Keratinocyte (primary cell): Measurements from ENCODE around the gene TET1. TPM values are rescaled to one million over a fixed set of nuclear protein-coding genes. Genes with fewer than 3 reads are reported as not detected.

Experiments used
- DNase-seq: peaks from one replicate; pipeline ENCODE4 v3.0.0-alpha.2; 2011; ENCODE audit warnings: low read depth, missing footprints, low spot score
- FAIRE-seq: peaks from 2 replicates; lab custom pipeline; 2011; peaks lifted over from hg19 to GRCh38; lab: Jason Lieb, UNC
- H2AFZ ChIP-seq: 2 replicates; pipeline ENCODE4 v1.6.0; 2012; ENCODE audit warnings: low read length, control low read depth, inconsistent platforms; ENCODE audit not compliant: control insufficient read depth
- H3K27ac ChIP-seq: 2 replicates; pipeline ENCODE4 v1.5.1; 2011; ENCODE audit warnings: low read length; ENCODE audit not compliant: control insufficient read depth, insufficient read depth
- H3K27me3 ChIP-seq: 3 replicates; pipeline ENCODE4 v1.6.0; 2011; ENCODE audit warnings: low read length; ENCODE audit not compliant: control insufficient read depth, insufficient read depth; ENCODE audit errors: extremely low read depth
- H3K36me3 ChIP-seq, 2 experiments: 2 replicates in 1 of 2; 3 replicates in 1 of 2; pipeline ENCODE4 v1.5.1; 2011; ENCODE audit warnings: low read length in 2 of 2, mild to moderate bottlenecking in 1 of 2; ENCODE audit not compliant: control insufficient read depth in 2 of 2, insufficient read depth in 2 of 2; ENCODE audit errors: extremely low read depth in 1 of 2
- H3K4me1 ChIP-seq: 3 replicates; pipeline ENCODE4 v1.5.1; 2011; ENCODE audit warnings: low read length; ENCODE audit not compliant: control insufficient read depth, insufficient read depth; ENCODE audit errors: extremely low read depth
- H3K4me2 ChIP-seq: 3 replicates; pipeline ENCODE4 v1.6.0; 2011; ENCODE audit warnings: low read depth, low read length; ENCODE audit not compliant: control insufficient read depth, insufficient read depth; ENCODE audit errors: extremely low read depth
- H3K4me3 ChIP-seq, 3 experiments: fragments of 200-600 bp in 1 of 3; sonication (generic) in 1 of 3; 2 replicates in 2 of 3; 3 replicates in 1 of 3; pipeline ENCODE4 v1.5.1; 2011 to 2016; ENCODE audit warnings: low read length in 3 of 3, mild to moderate bottlenecking in 3 of 3, control low read depth in 2 of 3, inconsistent platforms in 1 of 3, low read depth in 1 of 3, mixed read lengths in 1 of 3, mixed run types in 1 of 3, moderate library complexity in 1 of 3; ENCODE audit not compliant: control insufficient read depth in 2 of 3, insufficient read depth in 2 of 3; ENCODE audit errors: extremely low read depth in 1 of 3
- H3K79me2 ChIP-seq: 2 replicates; pipeline ENCODE4 v1.6.0; 2012; ENCODE audit warnings: low read length; ENCODE audit not compliant: control insufficient read depth, insufficient read depth
- H3K9ac ChIP-seq: 3 replicates; pipeline ENCODE4 v1.6.0; 2011; ENCODE audit warnings: low read length; ENCODE audit not compliant: control insufficient read depth, insufficient read depth; ENCODE audit errors: extremely low read depth
- H3K9me1 ChIP-seq: 3 replicates; pipeline ENCODE4 v1.6.0; 2011; ENCODE audit warnings: low read length; ENCODE audit not compliant: control insufficient read depth, insufficient read depth; ENCODE audit errors: extremely low read depth
- H3K9me3 ChIP-seq: 2 replicates; pipeline ENCODE4 v1.5.1; 2012; ENCODE audit warnings: low read depth, low read length; ENCODE audit not compliant: control insufficient read depth
- H4K20me1 ChIP-seq: 3 replicates; pipeline ENCODE4 v1.6.0; 2011; ENCODE audit warnings: low read length; ENCODE audit not compliant: control insufficient read depth, insufficient read depth; ENCODE audit errors: extremely low read depth
- EZH2 ChIP-seq: IDR thresholded peaks from one replicate; pipeline ENCODE4 v1.6.1; 2012; ENCODE audit warnings: inconsistent platforms, mild to moderate bottlenecking, low read length, moderate library complexity
- dilution Hi-C: fragments of 300-500 bp; cut with MboI; formaldehyde crosslinking; loops from one replicate; pipeline ENCODE4 v1.7.0; 2020; ENCODE audit warnings: low sequenced_read_pairs; ENCODE audit not compliant: extremely low pct_ligation_motif_present
- polyA plus RNA-seq, 5 experiments: library from polyadenylated mRNA; depleted of rRNA in 3 of 5; stranded (reverse) in 3 of 5; stranded (forward) in 1 of 5; unstranded in 1 of 5; fragments of >200 nt; gene quantifications; 1 replicate in 1 of 5; 2 replicates in 3 of 5; 3 replicates in 1 of 5; pipeline versions ENCODE4 v1.2.1 to v1.2.3, GENCODE V29; 2011 to 2012; ENCODE audit warnings: missing spikeins in 2 of 5, low read depth in 1 of 5, low replicate concordance in 1 of 5
- TF ChIP-seq, protein P1 (sequence below), 3 experiments: IDR thresholded peaks in 1 of 3; conservative IDR thresholded peaks in 1 of 3; optimal IDR thresholded peaks in 1 of 3; 2 replicates in 2 of 3; 3 replicates in 1 of 3; pipeline versions ENCODE3 to v1.5.1; 2011; ENCODE audit warnings: low read length in 3 of 3, mild to moderate bottlenecking in 3 of 3, moderate library complexity in 2 of 3, control low read depth in 1 of 3, inconsistent platforms in 1 of 3; ENCODE audit not compliant: insufficient read depth in 2 of 3; ENCODE audit errors: extremely low read depth in 1 of 3

TET1 gene
- polyA plus RNA-seq, 1 donor (not counting 4 experiments of a cell fraction or from before 2014, with no cell fraction given), result 0.08 TPM

DNA sequence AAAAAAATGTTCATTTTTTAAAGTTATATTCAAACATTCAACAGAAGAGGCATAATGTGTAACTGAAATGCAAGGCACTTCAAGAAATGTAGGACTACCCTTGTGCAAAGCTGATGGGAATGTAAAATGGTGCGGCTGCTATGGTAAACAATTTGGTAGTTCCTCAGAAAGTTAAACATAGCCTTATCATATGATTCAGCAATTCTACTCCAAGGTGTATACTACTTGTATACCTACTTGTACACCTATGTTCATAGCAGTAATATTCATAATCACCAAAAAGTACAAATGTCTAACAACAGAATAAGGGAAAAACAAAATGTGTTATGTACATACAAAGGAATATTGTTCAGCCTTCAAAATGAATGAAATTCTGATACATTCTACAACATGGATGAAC, 37.3 kb downstream of the TET1 start:
- Histone ChIP-seq H3K4me1 (peaks cover 21% of the 10 kb centered on the region), H3K79me2 (no peaks in the 10 kb centered on the region), H3K4me3 (no peak overlapping the region), H3K27ac (no peak overlapping the region), H3K36me3 (no peaks in the 10 kb centered on the region), H3K9me3 (no peaks in the 10 kb centered on the region), H3K4me2 (no peak overlapping the region), H4K20me1 (no peaks in the 10 kb centered on the region), H2AFZ (no peak overlapping the region), H3K27me3 (no peaks in the 10 kb centered on the region), H3K9ac (no peak overlapping the region), H3K9me1 (no peaks in the 10 kb centered on the region)
- FAIRE-seq (no peak), DNase-seq (no peak)
- no peak for TF ChIP-seq EZH2
- TF ChIP-seq, protein P1, sequence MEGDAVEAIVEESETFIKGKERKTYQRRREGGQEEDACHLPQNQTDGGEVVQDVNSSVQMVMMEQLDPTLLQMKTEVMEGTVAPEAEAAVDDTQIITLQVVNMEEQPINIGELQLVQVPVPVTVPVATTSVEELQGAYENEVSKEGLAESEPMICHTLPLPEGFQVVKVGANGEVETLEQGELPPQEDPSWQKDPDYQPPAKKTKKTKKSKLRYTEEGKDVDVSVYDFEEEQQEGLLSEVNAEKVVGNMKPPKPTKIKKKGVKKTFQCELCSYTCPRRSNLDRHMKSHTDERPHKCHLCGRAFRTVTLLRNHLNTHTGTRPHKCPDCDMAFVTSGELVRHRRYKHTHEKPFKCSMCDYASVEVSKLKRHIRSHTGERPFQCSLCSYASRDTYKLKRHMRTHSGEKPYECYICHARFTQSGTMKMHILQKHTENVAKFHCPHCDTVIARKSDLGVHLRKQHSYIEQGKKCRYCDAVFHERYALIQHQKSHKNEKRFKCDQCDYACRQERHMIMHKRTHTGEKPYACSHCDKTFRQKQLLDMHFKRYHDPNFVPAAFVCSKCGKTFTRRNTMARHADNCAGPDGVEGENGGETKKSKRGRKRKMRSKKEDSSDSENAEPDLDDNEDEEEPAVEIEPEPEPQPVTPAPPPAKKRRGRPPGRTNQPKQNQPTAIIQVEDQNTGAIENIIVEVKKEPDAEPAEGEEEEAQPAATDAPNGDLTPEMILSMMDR (optimal IDR thresholded peaks at IDR 0.05 in 1 of 3, IDR thresholded peaks at IDR 0.05 in 1 of 3, conservative IDR thresholded peaks at IDR 0.05 in 1 of 3; ENCODE audit: extremely low read depth in 1 of 3, insufficient read depth in 2 of 3, low read length in 3 of 3), result no peak
- dilution Hi-C loops, result no loop called here

DNA sequence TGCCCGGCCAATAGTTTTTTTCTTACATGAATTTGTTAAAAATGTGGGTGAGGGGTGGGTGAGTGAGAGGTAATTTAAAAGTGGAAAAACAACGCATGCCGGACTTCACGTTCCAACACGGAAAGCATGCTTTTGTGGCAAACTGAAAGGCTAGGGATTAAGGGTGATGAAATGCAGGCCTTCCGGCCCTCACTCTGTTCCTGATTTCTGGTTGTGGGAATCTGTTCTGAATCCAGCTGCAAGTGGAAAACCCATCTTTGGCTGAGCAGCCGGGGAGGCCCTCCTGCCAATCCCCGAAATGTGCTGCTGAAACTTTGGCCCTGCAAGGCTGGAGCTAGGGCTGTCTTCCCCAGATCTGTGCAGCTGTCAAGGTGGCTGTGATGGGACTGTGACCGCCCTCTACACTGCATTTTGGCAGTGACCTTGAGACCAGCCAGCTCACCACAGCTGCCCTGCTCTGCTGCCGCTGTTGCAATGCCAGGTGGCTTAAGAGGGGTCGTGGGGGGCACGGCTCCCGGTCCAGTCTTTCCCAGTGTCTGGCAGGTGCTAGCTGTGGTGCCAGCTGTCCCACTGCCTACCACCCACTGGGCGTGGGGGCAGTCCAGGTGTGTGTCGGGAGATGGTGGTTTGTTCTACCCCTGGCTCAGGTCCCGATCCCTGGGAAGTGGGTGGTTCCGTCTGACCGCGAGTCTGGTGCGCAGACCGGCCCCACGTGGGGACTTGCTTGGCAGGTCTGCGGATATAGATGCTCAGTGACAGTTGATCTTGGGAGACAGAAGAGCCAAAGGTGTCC, 39.0 kb downstream of the TET1 start:
- Histone ChIP-seq H3K9me3 (no peaks in the 10 kb centered on the region), H3K27me3 (no peaks in the 10 kb centered on the region), H4K20me1 (no peaks in the 10 kb centered on the region), H3K36me3 (no peaks in the 10 kb centered on the region), H3K9ac (no peak overlapping the region), H3K4me2 (peak overlapping the region; percentile 91), H3K27ac (no peak overlapping the region), H3K79me2 (no peaks in the 10 kb centered on the region), H2AFZ (peak overlapping the region; percentile 35), H3K9me1 (no peaks in the 10 kb centered on the region), H3K4me3 (peak overlapping the region in 1 of 3 experiments; percentile 76), H3K4me1 (peaks cover 21% of the 10 kb centered on the region)
- DNase-seq (no peak), FAIRE-seq (no peak)
- TF ChIP-seq, protein P1 (optimal IDR thresholded peaks at IDR 0.05 in 1 of 3, IDR thresholded peaks at IDR 0.05 in 1 of 3, conservative IDR thresholded peaks at IDR 0.05 in 1 of 3; ENCODE audit: extremely low read depth in 1 of 3, insufficient read depth in 2 of 3, low read length in 3 of 3), result no peak
- no peak for TF ChIP-seq EZH2
- dilution Hi-C loops, result no loop called here
